ENCODE measurements around the gene VSIG1.

GRCh38 chrX:108070891-108071290 lies 26.0 kb downstream of the VSIG1 start:
- TF ChIP-seq, protein P1, sequence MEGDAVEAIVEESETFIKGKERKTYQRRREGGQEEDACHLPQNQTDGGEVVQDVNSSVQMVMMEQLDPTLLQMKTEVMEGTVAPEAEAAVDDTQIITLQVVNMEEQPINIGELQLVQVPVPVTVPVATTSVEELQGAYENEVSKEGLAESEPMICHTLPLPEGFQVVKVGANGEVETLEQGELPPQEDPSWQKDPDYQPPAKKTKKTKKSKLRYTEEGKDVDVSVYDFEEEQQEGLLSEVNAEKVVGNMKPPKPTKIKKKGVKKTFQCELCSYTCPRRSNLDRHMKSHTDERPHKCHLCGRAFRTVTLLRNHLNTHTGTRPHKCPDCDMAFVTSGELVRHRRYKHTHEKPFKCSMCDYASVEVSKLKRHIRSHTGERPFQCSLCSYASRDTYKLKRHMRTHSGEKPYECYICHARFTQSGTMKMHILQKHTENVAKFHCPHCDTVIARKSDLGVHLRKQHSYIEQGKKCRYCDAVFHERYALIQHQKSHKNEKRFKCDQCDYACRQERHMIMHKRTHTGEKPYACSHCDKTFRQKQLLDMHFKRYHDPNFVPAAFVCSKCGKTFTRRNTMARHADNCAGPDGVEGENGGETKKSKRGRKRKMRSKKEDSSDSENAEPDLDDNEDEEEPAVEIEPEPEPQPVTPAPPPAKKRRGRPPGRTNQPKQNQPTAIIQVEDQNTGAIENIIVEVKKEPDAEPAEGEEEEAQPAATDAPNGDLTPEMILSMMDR (IDR thresholded peaks at IDR 0.05): no peak
- TF ChIP-seq POLR2A (IDR thresholded peaks at IDR 0.05): no peak
